Subcutaneous abdominal adipose tissue (tissue), 5 donors: ENCODE results near the gene PRR14L.
"Not testable (repeated sequence)": the region's sequence is repeated elsewhere in the genome, so short reads cannot be mapped to it uniquely, and the experiment has no call there.

Experiments used
- H3K27ac ChIP-seq: one replicate; pipeline ENCODE4 v1.7.0; 2013; ENCODE audit warnings: low read depth, mild to moderate bottlenecking, inconsistent platforms, low read length, moderate library complexity
- H3K27me3 ChIP-seq, 5 donors: one replicate each; pipeline ENCODE4 v1.7.0; 2013; ENCODE audit warnings: low read length in 5 of 5, inconsistent platforms in 1 of 5; ENCODE audit not compliant: control insufficient read depth in 5 of 5, insufficient read depth in 4 of 5
- H3K36me3 ChIP-seq, 5 donors: one replicate each; pipeline ENCODE4 v1.7.0; 2013; ENCODE audit warnings: low read length in 5 of 5; ENCODE audit not compliant: control insufficient read depth in 5 of 5, insufficient read depth in 5 of 5
- H3K4me1 ChIP-seq, 5 donors: one replicate each; pipeline ENCODE4 v1.7.0; 2013; ENCODE audit warnings: low read length in 5 of 5, mild to moderate bottlenecking in 3 of 5, moderate library complexity in 1 of 5; ENCODE audit not compliant: control insufficient read depth in 5 of 5, insufficient read depth in 5 of 5
- H3K4me3 ChIP-seq, 5 donors: one replicate each; pipeline ENCODE4 v1.7.0; 2013; ENCODE audit warnings: low read length in 5 of 5, low read depth in 1 of 5
- H3K9ac ChIP-seq, 5 donors: one replicate each; pipeline ENCODE4 v1.7.0; 2013; ENCODE audit warnings: low read length in 5 of 5, mild to moderate bottlenecking in 4 of 5, moderate library complexity in 3 of 5
- H3K9me3 ChIP-seq, 5 donors: one replicate each; pipeline ENCODE4 v1.7.0; 2013; ENCODE audit warnings: low read length in 5 of 5; ENCODE audit not compliant: control insufficient read depth in 5 of 5
- donor health status: healthy.
- donor health status: healthy.
- donor health status: healthy.
- donor health status: healthy.
- donor health status: healthy.

PRR14L gene

GRCh38 chr22:31749636-31750364 is at the start of gene PRR14L:
Gene PRR14L, minus strand, starts transcription at chr22:31750132. Its CDS starts 11,272 bp downstream, at chr22:31738860.
- H3K9me3 ChIP-seq: no peaks in the 10 kb centered on the region
- no peaks in the 10 kb centered on the region for H3K27me3 ChIP-seq
- peaks cover 15 to 58% (median 56%) of the 10 kb centered on the region in 5 donors for H3K4me1 ChIP-seq
- peaks cover 0 to 2% (median 0%) of the 10 kb centered on the region in 5 donors for H3K36me3 ChIP-seq
- peak within 1 kb of the TSS; percentile 86 to 97 (median 89) for H3K4me3 ChIP-seq
- peak within 1 kb of the TSS; percentile 87 to 99 (median 97) for H3K9ac ChIP-seq
- peak within 1 kb of the TSS; percentile 92 for H3K27ac ChIP-seq

DNA sequence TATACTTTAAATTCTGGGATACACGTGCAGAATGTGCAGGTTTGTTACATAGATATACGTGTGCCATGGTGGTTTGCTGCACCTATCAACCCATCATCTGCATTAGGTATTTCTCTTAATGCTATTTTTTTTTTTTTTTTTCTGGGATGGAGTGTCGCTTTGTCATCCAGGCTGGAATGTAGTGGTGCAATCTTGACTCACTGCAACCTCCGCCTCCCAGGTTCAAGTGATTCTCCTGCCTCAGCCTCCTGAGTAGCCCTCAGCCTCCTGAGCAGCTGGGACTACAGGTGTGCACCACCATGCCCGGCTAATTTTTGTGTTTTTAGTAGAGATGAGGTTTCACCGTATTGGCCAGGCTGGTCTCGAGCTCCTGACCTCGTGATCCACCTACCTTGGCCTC is 49.4 kb upstream of the PRR14L start:
- not testable (repeated sequence) for H3K4me1 ChIP-seq, H3K27ac ChIP-seq, H3K9ac ChIP-seq, H3K4me3 ChIP-seq, H3K27me3 ChIP-seq, H3K9me3 ChIP-seq
- H3K36me3 ChIP-seq: peaks cover 17 to 72% (median 55%) of the 10 kb centered on the region in 5 donors

GRCh38 chr22:31790240-31790639 is 40.3 kb upstream of the PRR14L start:
- Histone ChIP-seq H3K4me1 (peaks cover 0 to 4% (median 3%) of the 10 kb centered on the region in 5 donors), H3K36me3 (peaks cover 8 to 27% (median 10%) of the 10 kb centered on the region in 5 donors), H3K27me3 (no peaks in the 10 kb centered on the region)

DNA sequence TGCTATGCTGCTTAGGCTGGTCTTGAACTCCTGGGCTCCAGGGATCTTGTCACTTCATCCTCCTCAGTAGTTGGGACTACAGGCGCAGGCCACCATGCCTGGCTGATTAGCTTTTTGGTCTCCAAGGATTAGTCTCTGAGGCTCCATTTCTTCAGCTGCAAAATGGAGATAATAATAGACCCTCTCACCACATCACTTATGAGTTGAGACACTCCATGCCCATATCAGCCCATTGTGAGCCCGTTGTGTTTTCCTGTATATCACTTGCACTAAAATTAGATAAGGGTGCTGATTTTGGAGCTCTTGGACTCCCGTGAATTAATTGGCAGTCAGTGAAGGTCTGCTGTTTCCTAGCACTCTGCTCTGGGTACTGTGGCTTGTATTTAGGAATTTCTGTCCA is 39.9 kb upstream of the PRR14L start:
- Histone ChIP-seq H3K4me1 (peaks cover 0 to 4% (median 3%) of the 10 kb centered on the region in 5 donors), H3K9ac (no peak overlapping the region), H3K36me3 (peaks cover 10 to 32% (median 14%) of the 10 kb centered on the region in 5 donors), H3K27me3 (no peaks in the 10 kb centered on the region), H3K4me3 (no peak overlapping the region), H3K27ac (no peak overlapping the region), H3K9me3 (no peaks in the 10 kb centered on the region)

More at GRCh38 chr22:31790240-31790639, 40.3 kb upstream of the PRR14L start:
- no peak overlapping the region for H3K9ac ChIP-seq
- H3K4me3 ChIP-seq: no peak overlapping the region
- H3K9me3 ChIP-seq: no peaks in the 10 kb centered on the region
- no peak overlapping the region for H3K27ac ChIP-seq

GRCh38 chr22:31776231-31776630 is 26.3 kb upstream of the PRR14L start:
- peaks cover 16 to 65% (median 41%) of the 10 kb centered on the region in 5 donors for H3K36me3 ChIP-seq
- H3K9me3 ChIP-seq: no peaks in the 10 kb centered on the region
- no peaks in the 10 kb centered on the region for H3K4me1 ChIP-seq
- no peak overlapping the region for H3K9ac ChIP-seq
- no peak overlapping the region for H3K27ac ChIP-seq
- no peaks in the 10 kb centered on the region for H3K27me3 ChIP-seq
- no peak overlapping the region for H3K4me3 ChIP-seq

GRCh38 chr22:31773416-31773815 is 23.5 kb upstream of the PRR14L start:
- peaks cover 4 to 60% (median 34%) of the 10 kb centered on the region in 5 donors for H3K36me3 ChIP-seq
- no peaks in the 10 kb centered on the region for H3K27me3 ChIP-seq
- no peaks in the 10 kb centered on the region for H3K9me3 ChIP-seq
- H3K4me1 ChIP-seq: no peaks in the 10 kb centered on the region
- H3K9ac ChIP-seq: no peak overlapping the region
- no peak overlapping the region for H3K4me3 ChIP-seq
- H3K27ac ChIP-seq: no peak overlapping the region

DNA sequence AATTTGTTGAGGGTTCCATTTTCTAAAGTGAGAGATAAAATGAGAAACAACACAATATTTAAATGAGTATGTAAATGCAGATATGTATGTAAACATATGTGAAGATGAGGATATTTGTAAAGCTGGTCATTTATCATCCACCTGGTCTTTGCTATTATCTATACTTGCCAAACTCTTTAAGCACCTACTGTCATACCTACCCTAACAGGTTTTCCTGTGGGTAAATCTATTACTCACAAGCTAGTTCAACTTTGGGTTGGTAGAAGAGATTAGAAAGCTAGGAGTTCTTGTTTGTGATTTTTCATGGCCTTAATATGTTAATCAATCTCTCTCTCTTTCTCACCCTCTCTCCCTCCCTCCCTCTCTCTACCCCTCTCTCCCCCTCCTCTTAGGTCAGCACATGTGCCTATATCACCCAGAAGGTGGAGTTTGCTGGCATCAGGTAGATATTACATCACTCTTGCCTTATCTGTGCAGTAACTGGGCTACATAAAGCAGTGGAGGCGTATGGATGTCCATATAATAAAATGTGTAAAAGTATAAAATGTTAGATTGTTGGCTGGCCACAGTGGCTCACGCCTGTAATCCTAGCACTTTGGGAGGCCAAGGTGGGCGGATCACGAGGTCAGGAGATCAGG is 18.6 kb upstream of the PRR14L start:
- H3K27ac ChIP-seq: no peak overlapping the region
- H3K9me3 ChIP-seq: no peaks in the 10 kb centered on the region
- peaks cover 20 to 65% (median 51%) of the 10 kb centered on the region in 5 donors for H3K36me3 ChIP-seq
- H3K4me1 ChIP-seq: no peaks in the 10 kb centered on the region
- no peaks in the 10 kb centered on the region for H3K27me3 ChIP-seq
- H3K4me3 ChIP-seq: no peak overlapping the region
- no peak overlapping the region for H3K9ac ChIP-seq

DNA sequence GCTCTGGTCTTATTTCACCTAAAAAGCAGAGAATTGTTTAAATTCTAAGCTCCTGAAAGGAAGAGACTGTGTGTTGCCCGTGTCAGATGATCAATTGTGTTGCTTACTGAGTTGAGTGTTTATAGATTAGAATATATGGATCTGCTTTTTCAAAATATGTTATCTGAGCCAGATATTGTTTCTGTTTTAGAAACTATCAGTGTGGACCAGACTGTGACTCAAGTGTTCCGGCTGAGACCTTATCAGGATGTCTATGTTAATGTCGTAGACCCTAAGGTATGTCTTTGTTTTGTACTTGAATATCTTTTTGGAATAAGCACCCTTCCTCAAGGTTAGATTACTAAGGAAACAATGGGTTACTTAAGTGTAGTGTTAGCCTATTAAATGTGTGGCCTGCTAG is 14.9 kb upstream of the PRR14L start:
- peaks cover 23 to 62% (median 46%) of the 10 kb centered on the region in 5 donors for H3K36me3 ChIP-seq

GRCh38 chr22:31758860-31759259 is 8.9 kb upstream of the PRR14L start:
- not testable (repeated sequence) for H3K9ac ChIP-seq, H3K4me3 ChIP-seq, H3K9me3 ChIP-seq, H3K27me3 ChIP-seq, H3K27ac ChIP-seq
- Histone ChIP-seq H3K36me3 (peaks cover 3 to 37% (median 18%) of the 10 kb centered on the region in 5 donors), H3K4me1 (peaks cover 4 to 14% (median 12%) of the 10 kb centered on the region in 5 donors)

More for the DNA sequence above, 14.9 kb upstream of the PRR14L start:
- H3K9me3 ChIP-seq: no peaks in the 10 kb centered on the region
- H3K27me3 ChIP-seq: no peaks in the 10 kb centered on the region
- H3K9ac ChIP-seq: no peak overlapping the region
- no peak overlapping the region for H3K4me3 ChIP-seq
- H3K27ac ChIP-seq: no peak overlapping the region
- no peaks in the 10 kb centered on the region for H3K4me1 ChIP-seq

DNA sequence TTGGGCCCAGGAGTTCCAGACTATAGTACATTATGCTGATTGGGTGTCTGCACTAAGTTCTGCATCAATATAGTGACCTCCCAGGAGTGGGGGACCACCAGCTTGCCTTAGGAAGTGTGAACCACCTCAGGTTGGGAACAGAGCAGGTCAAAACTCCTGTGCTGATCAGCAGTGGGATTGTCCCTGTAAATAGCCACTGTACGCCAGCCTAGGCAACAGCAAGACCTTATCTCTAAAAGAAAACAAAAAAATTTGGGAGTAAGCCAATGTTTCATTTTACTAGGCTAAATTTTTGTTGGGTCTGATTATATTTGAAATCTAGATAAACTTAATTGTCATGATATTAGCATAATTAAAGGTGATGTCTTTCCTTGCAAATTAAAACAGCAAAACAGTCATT is 7.3 kb upstream of the PRR14L start:
- Histone ChIP-seq H3K27ac (no peak overlapping the region), H3K4me3 (no peak overlapping the region), H3K36me3 (peaks cover 3 to 29% (median 15%) of the 10 kb centered on the region in 5 donors), H3K9ac (no peak overlapping the region), H3K9me3 (no peaks in the 10 kb centered on the region), H3K27me3 (no peaks in the 10 kb centered on the region), H3K4me1 (peaks cover 12 to 27% (median 24%) of the 10 kb centered on the region in 5 donors)
